NCI-H748 treated with DMSO at 0.1 percent for 48 hours (cell line): ENCODE results near the gene LPIN3.

Source experiments
- DNase-seq: peaks from one replicate; lab custom pipeline; 2025; lab: John Stamatoyannopoulos, UW

Gene LPIN3

DNA sequence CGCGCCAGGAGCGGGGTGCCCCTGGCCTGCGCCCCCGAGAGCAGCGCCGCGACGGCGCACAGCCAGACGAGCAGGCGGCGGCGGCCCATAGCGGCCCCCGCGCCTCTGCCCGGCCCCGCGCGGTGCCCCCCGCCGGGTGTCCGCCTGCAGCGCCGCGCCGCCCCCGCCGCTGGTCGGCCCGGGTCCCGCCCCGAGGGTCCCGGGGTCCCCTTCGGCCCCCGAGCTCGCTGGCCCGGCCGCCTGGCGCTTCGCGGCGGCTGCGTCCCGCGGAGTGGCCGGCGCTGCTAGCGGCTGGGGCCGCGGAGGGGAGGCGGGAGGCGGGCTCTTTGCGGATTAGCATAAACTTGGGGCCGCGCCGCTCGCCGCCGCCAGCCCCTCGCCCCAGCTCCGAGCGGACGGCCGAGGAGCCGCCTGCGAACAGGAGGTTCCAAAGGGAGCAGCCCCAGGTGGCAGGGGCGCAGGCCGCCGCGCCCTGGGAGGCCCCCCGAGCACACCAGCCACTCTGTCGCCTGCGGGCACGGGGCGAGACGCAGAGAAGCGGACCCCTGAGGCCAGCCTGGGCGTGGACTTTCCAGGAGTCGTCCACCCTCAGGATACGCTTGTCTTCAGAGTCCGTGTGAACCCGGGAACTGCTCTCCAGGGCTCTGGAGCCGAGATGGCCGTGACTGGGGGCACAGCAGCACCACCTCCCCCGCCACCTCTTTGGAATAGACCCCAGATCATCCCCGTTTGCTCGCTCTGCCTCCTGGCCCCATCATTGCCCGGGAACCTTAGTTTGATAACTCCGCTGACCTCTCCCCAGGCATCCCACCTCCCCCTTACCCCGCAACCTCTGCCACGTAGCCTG, 26.1 kb downstream of the LPIN3 start, which contains the start of gene EMILIN3:
Gene EMILIN3 (minus strand): TSS at position 273 of the 847 bp plus-strand sequence. CDS start 184 bp downstream, at position 89.
- DNase-seq = peak; percentile 17

DNA sequence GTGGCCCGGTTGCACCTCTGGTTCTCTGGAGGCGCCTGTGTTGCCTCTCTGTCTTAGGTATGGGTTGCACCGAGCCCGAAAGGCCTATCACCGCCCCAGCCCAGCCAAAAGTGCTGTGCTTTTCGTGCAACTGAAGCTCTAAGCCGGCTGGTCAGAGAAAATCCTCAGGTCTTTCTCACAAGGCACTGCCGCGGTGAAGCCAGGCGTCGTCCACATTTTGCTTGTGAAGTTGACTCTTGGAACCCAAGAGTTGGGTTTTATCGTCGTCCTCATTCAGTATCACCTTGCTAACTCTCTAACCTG, 26.7 kb downstream of the LPIN3 start:
- DNase-seq = no peak

DNA sequence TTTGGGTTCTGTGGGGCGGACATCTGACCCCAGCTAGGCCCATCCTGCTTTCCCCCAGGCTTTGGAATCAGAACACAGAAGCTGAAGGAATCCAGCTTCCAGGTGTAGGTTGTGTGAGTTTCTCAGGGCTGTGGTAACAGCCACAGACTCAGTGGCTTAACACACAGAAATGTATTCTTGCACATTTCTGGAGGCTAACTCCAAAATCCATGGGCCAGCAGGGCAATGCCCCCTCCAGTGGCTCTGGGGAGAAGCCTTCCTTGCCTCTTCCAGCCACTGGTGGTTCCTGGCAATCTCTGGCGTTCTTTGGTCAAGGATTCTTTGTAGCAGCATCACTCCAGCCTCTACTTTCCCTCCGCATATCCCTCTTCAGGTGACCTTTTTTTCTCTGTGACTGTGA, 27.3 kb downstream of the LPIN3 start:
- DNase-seq = no peak

DNA sequence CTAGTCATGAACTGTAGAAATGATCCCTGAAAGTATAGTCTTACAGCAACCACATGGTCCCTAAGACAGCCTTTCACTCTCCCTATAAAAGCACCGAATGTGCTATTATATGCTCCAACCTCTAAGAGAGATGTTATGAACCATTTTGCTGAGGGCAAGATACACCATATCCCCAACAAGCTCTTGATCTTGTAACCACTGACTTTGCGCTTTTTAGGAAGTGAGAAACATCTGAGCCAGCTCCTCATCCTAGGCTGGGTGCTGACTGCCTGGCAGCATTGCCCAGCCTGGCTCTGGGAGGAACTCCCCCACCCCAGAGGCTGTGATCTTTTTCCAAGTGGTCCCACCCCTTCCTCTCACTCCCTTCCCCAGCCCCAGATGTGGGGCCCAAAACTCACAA, 29.1 kb downstream of the LPIN3 start:
- DNase-seq = no peak

DNA sequence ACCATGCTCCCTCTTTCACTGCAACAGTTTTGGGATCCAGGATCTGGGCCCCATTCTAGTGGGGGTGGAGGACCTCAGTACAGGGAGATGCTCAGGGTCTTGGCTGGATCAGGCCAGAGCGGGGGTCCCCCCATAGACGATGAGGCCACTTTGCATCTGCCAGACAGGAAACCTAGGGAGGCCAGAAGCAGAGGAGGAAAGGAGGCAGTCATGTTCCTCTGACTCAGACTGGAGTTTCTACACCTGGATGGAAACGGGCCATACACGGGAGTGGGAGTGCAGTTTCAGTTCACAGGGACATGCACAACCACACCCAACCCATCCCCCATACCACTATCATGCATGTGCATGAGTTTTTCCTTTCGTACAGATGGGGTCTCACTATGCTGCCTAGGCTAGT, 29.6 kb downstream of the LPIN3 start:
- no peak for DNase-seq

DNA sequence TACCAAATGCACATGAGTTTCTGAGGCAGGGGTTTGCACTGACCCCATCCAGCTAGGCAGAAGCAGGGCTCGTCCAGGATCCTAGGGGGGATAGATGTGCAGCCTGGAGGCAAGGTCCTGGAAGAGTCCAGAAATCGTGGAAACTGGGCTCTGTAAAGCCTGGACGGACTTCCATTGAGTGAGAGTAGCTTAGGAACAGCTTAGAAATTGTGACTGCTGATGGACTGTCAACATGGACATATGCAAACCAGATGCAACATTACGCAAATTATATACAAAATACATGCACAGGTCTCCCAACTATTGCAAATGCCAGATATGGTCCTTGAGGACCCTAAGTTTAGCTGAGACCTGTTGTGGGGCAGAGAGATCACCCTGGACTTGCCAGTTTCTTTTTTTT, 30.8 kb downstream of the LPIN3 start:
- no peak for DNase-seq

DNA sequence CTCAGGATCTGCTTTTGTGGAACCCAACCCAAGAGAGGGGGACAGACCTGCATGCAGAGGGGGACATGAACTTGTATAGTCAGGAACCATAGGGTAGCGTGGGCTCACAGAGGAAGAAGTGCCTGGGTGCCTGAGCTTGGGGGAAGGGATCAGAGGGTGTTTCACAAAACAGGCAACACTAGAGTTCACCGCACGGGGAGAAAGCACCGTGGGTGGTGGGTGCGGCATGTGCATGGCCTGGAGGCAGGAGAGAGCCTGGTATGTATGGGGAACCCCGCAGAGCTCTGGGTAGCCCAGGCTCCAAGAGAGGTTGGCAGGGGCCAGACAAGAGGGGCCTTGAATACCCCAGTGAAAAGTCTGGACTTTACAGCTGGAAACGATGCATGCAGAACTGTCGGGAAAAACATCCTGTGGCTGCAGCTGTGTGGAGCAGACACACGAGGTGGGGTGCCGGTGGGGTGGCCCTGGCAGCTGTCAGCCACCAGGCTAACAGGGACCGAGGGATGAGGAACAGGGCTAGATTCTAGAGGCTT, 32.7 kb downstream of the LPIN3 start:
- DNase-seq = no peak

DNA sequence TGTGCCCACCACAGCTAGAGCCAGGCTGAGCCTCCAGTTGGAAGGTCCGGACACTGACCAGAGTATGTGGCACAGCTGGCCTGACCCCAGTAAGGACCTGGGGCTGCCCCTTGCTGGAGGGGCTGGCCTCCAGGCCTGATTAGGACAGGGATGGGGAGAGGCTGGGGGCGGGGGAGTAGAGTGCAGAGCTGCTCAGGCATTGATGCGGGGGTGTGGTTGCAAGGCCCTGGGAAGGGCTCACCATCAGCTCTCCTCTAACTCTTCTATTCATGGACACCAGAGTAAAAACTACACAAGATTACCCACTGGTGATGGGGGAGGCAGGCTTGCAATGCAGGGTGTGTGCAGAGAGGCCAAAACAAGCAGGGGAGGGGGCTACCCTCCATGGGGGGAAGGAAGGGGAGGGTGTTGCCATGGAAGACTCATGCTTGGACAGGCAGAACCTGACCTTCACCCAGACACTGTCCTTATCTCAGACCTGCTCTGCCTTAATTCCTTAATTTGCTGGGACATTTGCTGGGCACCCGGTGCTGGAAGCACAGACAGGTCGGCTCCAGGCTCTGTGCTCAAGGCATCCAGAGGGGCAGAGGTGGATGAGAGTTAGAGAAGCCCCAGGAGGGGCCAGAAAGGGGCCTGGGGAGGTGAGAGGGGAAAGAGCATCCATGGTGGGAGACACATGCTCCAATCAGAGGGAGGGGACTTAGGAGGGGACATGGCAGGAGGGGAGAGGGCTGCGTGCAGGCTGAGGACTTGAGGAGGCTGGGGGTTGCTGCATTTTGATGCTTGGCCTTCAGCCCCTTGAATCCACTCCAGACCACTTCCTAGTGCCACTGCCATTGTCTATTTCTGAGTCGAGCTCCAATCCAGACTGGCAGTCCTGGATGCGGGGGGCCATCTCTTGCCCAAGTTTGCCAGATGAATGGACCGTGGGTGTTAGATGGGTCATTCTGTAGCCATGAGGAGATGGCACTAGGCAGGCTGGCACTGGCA, 33.6 kb downstream of the LPIN3 start:
- DNase-seq = no peak

DNA sequence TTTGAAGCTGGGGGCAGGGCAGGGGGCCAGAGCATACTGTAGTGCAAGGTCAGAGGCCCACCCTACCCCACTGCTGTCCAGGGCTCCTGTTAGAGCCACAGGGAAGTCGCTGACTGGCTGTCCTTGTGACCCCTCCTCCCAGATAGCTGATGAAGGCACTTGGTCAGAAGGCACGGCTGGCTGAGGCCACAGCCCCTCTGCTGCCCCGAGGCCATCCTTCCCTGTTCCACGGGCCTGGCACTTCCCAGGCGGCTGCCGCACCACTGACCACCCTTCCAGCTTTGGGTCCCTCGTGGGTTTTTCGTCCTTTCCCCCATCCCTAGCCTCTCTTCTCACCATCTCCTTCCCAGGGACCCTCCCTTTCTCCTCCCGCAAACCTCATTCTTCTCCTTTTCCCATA, 35.2 kb downstream of the LPIN3 start:
- DNase-seq = no peak

DNA sequence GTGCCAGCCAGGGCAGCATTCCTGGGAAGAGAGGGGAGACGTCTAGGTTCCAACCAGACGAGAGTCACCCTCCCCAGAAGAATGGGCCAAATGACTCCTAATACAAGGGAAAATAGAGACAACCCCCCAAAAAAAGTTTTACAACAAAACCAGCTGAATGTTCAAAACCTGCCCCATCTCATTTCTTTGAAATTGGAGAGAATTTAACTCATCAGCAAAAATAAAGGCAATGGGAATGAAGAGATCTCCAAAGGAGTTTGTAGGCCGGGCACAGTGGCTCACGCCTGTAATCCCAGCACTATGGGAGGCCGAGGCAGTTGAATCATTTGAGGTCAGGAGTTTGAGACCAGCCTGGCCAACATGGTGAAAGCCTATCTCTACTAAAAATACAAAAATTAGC, 35.7 kb downstream of the LPIN3 start:
- DNase-seq = no peak

DNA sequence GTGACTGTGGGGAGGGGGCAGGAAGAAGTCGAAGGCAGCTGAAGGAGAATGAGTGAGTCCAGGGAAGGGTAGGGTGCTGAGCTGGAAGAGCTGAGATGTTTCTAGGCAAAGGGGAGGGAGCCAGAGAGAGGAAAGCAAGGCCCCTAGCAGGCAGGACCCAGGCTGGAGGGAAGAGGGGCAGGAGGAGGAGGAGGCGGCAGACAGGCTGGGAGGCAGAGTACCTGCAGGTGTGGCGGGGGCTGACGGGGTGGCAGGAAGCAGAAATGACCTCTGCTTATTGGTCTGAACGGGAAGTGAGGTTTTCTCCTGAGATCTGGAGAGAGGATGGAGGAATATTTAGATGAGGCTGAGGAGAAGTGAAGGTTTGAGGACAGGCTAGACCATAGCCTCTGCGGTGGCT, 36.7 kb downstream of the LPIN3 start:
- DNase-seq = no peak

DNA sequence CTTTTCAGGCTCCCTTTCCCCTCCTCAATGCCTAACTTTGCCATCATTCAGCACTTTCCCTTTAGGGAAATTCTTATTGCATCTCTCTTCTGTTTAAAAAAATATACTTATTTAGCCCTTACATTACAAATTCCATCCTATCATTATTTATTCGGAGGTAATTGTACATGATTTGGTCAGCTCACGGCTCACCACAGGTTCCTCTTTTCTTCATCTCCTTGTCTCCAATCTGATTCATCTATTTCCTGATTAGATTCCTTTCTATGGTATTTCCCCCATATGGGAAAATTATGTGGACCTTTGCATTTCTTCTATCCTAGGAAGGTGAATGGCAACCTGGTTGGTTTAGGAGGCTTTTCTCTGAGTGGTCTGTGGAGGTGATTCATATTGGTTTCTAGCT, 38.9 kb downstream of the LPIN3 start:
- DNase-seq = no peak

DNA sequence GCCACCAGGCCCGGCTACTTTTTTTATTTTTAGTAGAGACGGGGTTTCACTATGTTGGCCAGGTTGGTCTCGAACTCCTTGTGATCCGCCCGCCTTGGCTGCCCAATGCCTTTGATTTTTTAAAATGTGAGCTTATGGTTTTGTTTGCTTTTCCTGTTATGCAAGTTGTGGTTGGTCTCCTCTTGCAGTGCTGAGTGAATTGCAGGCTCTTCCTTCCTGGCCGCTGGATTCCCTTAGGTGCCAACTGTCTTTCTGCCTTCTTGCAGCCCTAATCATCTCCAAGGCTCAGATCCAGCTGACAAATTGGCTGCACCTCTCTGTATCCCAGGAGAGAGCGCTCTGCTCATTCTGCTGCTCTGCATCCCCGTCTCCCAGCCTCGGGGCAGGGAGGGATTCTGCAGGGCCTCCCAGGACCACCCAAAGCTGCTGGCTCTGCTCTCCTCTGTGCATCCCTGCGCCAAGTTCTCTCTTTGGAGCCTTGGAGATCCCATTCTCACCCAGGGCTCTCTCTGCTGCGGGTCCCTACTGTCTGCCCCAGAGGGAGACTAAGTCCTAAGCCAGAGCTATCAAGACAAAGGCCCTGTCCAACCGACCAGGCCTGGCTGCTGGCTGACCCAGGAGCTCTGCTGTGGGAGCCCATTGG, 40.1 kb downstream of the LPIN3 start:
- DNase-seq = no peak

DNA sequence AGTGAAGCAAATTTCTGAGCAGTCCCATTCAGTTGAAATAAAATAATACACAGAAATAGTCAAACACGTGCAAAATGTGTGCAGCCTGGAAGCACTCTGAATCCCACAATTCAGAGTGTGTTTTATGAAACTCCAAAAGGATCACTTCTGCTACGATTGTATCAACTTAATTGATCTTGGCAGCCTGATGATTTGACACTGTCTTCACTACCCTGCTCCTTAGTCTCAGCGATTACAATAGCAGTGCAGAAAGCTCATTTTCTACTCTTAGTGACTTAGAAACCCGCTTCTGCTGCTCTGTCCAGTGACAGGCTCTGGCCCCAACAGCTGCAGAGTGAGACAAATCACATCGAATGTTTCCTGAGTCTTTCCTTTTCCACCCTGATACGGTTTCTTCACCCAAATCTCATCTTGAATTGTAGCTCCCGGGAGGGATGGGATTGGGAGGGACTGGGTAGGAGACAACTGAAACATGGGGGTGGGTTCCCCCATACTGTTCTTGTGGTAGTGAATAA, 42.2 kb downstream of the LPIN3 start:
- DNase-seq = no peak

DNA sequence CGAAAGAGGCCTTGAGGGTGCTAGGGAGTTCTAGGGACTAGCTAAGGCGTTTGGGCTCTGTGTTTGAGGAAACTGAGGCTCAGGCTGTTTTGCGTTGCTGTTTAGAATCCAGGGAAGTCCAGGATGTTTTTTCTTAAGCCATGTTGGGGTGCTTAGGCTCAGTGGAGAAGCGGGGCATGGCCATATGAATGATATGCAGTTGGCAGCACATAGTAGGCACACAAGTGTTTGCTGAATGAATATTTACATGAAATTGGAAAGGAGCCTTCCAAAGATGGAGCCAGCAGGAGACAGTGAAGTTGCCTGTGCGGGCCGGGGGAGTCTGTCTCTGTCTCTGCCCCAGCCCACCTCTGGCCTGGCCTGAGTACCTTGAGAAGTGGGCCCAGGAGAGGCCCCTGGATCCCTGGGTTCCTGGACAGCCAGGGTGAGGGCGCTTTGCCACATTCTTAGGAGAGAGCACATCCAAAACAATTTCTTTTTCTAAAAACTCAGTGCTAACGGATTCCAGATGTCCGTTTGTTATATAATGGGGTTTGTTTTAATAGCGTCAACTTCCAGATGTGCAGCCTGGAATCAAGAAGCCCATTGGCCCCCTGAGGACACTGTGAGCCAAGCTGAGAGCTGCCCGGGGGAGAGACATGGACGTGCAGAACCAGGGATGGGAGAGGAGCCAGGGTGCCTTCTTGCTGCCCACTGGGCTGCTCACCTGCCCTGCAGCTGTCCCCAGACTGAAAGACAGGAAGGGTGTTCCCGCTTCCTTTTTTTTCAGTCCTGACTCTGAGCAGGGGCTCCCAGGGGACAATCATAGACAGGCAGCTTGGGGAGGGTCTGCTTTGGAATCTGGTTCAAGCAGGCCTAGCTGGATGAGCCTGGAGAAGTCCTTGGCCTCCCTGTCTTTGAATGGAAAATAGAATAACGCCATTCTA, 46.1 kb downstream of the LPIN3 start:
- DNase-seq = no peak

DNA sequence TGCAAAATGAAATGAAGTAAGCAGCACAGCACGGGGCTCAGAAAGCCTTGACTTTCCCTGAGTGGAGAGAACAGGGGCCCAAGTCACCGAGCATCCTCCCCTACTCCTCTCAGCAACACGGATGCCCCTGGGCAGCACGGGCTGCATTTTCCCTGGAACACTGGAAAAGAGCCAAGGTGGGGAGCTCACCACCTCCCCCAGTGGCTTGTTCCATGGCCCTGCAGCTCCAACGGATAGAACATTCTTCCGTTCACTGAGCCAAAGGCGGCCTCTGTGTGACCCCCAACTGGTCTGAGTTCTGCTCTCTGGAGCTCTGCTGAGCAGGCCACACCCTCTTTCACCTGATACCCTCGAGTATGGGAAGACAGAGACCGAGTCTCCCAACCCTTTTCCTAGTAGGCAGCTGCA, 46.8 kb downstream of the LPIN3 start:
- DNase-seq = no peak

DNA sequence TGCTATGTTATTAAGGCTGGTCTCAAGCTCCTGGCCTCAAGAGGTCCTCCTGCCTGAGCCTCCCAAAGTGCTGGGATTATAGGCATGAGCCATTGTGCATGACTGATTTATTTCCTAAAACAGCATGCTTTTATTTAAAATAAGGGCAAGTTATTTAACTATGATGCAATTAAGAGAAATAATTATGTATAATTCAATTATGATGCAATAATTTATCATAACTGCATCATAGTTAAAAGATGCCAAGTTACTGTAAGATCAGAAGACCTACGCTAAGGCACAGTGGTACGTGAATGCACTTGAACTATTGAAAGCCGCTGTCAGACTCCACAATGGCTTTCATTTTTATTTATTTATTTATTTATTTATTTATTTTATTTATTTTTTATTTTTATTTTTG, 50.3 kb downstream of the LPIN3 start:
- DNase-seq = no peak

DNA sequence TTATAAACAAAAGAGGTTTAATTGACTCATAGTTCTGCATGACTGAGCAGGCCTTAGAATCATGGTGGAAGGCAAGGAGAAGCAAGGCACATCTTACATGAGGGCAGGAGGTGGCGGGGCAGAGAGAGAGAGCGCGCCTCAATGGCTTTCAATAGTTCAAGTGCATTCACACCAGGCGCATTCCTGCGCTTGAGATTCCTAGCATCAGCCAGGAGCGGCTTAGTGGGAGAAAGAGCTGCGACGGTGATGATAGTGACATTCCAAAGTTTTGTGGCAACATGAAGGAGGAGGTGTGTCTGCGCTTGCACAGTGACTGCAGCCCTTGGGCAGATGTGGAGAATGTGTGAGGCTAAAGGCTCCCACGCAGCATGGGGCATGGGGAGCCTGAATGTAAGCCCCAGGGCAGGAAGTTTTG, 51.0 kb downstream of the LPIN3 start:
- no peak for DNase-seq

DNA sequence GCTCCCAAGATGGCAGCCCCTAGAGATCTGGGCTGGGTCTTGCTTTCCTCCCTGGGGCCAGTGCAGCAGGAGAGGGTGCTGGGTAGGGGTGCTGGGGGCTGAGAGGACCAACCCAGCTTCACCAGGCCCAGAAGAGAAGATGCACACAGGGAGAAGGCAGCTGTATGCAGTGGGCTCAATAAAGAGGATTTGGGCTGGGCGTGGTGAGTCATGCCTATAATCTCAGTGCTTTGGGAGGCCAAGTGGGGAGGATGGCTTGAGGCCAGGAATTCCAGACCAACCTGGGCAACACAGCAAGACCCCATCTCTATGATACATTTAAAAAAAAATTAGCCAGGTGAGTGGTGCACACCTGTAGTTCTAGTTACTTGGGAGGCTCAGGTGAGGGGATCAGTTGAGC, 51.7 kb downstream of the LPIN3 start:
- DNase-seq = no peak

DNA sequence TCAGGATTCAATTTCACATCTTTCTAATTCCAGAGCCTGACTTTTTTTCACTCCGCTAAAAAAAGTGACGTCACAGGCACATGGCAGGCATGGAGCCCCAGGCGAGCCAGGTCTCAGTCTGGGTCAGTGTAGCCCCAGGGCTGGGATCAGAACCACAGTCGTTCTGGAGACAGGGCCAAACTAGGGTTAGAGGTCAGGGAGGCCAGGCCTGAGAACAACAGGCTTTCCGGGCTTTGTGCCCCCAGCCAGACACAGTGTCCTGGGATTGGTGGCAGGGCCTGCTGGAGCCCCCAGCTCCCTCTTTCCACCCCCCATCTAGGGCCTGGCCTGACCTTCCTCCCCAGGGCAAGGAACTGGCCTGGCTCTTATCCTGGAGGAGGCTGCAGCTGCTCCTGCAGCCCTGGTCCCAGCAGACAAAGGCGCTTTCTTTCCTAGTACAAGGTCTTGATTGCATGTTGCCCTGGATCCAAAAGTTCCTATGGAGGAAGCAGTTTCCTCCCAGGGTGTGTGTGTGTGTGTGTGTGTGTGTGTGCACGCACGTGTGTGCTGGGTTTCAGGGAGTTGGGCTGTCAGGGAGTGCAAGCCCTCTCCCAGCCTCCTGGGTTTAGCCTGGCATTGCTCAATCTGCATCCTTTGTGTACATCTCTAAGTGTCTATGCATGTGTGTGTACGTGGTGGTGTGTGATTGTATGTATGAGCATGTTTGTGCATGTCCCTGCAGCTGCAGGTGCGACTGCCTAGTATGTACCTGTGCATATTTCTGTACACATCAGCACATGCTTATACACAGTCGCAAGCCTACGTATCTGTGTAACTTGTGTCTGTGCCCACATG, 52.5 kb downstream of the LPIN3 start:
- no peak for DNase-seq
